ENCODE measurements around the gene CREB5.
"Not testable (repeated sequence)": the region's sequence is repeated elsewhere in the genome, so short reads cannot be mapped to it uniquely, and the experiment has no call there.

Gene CREB5

GRCh38 chr7:28599411-28599810, 187.1 kb downstream of the CREB5 start:
- H3K4me3 ChIP-seq (ENCODE audit: low read length) = no peak overlapping the region
- no peaks in the 10 kb centered on the region for H3K9me3 ChIP-seq (ENCODE audit: control insufficient read depth, low read length)
- H3K9ac ChIP-seq (ENCODE audit: low read length) = no peak overlapping the region
- no peaks in the 10 kb centered on the region for H3K4me1 ChIP-seq (ENCODE audit: control insufficient read depth, insufficient read depth, low read length)
- no peaks in the 10 kb centered on the region for H3K36me3 ChIP-seq (ENCODE audit: control insufficient read depth, insufficient read depth, low read length)
- H3K27me3 ChIP-seq (ENCODE audit: control insufficient read depth, insufficient read depth, low read length) = no peaks in the 10 kb centered on the region

GRCh38 chr7:28602282-28602681, 190.0 kb downstream of the CREB5 start:
- Histone ChIP-seq H3K4me1 (ENCODE audit: control insufficient read depth, insufficient read depth, low read length) (no peaks in the 10 kb centered on the region), H3K4me3 (ENCODE audit: low read length) (no peak overlapping the region), H3K9ac (ENCODE audit: low read length) (no peak overlapping the region), H3K36me3 (ENCODE audit: control insufficient read depth, insufficient read depth, low read length) (no peaks in the 10 kb centered on the region), H3K27me3 (ENCODE audit: control insufficient read depth, insufficient read depth, low read length) (no peaks in the 10 kb centered on the region), H3K9me3 (ENCODE audit: control insufficient read depth, low read length) (no peaks in the 10 kb centered on the region)

- no peak overlapping the region for H3K4me3 ChIP-seq (ENCODE audit: low read length)
- no peaks in the 10 kb centered on the region for H3K27me3 ChIP-seq (ENCODE audit: control insufficient read depth, insufficient read depth, low read length)
- H3K36me3 ChIP-seq (ENCODE audit: control insufficient read depth, insufficient read depth, low read length) = no peaks in the 10 kb centered on the region
- H3K4me1 ChIP-seq (ENCODE audit: control insufficient read depth, insufficient read depth, low read length) = peaks cover 4% of the 10 kb centered on the region
- H3K9me3 ChIP-seq (ENCODE audit: control insufficient read depth, low read length) = no peaks in the 10 kb centered on the region
- H3K9ac ChIP-seq (ENCODE audit: low read length) = no peak overlapping the region
Observed at GRCh38 chr7:28605427-28606085, 193.2 kb downstream of the CREB5 start.

GRCh38 chr7:28606421-28606820, 194.1 kb downstream of the CREB5 start:
- Histone ChIP-seq H3K9ac (ENCODE audit: low read length) (no peak overlapping the region), H3K4me3 (ENCODE audit: low read length) (no peak overlapping the region), H3K4me1 (ENCODE audit: control insufficient read depth, insufficient read depth, low read length) (peaks cover 4% of the 10 kb centered on the region), H3K36me3 (ENCODE audit: control insufficient read depth, insufficient read depth, low read length) (no peaks in the 10 kb centered on the region), H3K27me3 (ENCODE audit: control insufficient read depth, insufficient read depth, low read length) (no peaks in the 10 kb centered on the region), H3K9me3 (ENCODE audit: control insufficient read depth, low read length) (no peaks in the 10 kb centered on the region)

- Histone ChIP-seq H3K27me3 (ENCODE audit: control insufficient read depth, insufficient read depth, low read length) (no peaks in the 10 kb centered on the region), H3K4me1 (ENCODE audit: control insufficient read depth, insufficient read depth, low read length) (peaks cover 11% of the 10 kb centered on the region), H3K9me3 (ENCODE audit: control insufficient read depth, low read length) (no peaks in the 10 kb centered on the region), H3K4me3 (ENCODE audit: low read length) (no peak overlapping the region), H3K9ac (ENCODE audit: low read length) (no peak overlapping the region), H3K36me3 (ENCODE audit: control insufficient read depth, insufficient read depth, low read length) (no peaks in the 10 kb centered on the region)
Observed at GRCh38 chr7:28607855-28608193, 195.5 kb downstream of the CREB5 start.

- H3K9ac ChIP-seq (ENCODE audit: low read length) = no peak overlapping the region
- peaks cover 11% of the 10 kb centered on the region for H3K4me1 ChIP-seq (ENCODE audit: control insufficient read depth, insufficient read depth, low read length)
- H3K9me3 ChIP-seq (ENCODE audit: control insufficient read depth, low read length) = no peaks in the 10 kb centered on the region
- no peak overlapping the region for H3K4me3 ChIP-seq (ENCODE audit: low read length)
- no peaks in the 10 kb centered on the region for H3K27me3 ChIP-seq (ENCODE audit: control insufficient read depth, insufficient read depth, low read length)
- no peaks in the 10 kb centered on the region for H3K36me3 ChIP-seq (ENCODE audit: control insufficient read depth, insufficient read depth, low read length)
Observed at GRCh38 chr7:28608237-28608656, 195.9 kb downstream of the CREB5 start.

GRCh38 chr7:28608731-28609130, 196.4 kb downstream of the CREB5 start:
- Histone ChIP-seq H3K36me3 (ENCODE audit: control insufficient read depth, insufficient read depth, low read length) (no peaks in the 10 kb centered on the region), H3K27me3 (ENCODE audit: control insufficient read depth, insufficient read depth, low read length) (no peaks in the 10 kb centered on the region), H3K9ac (ENCODE audit: low read length) (no peak overlapping the region), H3K9me3 (ENCODE audit: control insufficient read depth, low read length) (no peaks in the 10 kb centered on the region), H3K4me1 (ENCODE audit: control insufficient read depth, insufficient read depth, low read length) (peaks cover 11% of the 10 kb centered on the region), H3K4me3 (ENCODE audit: low read length) (no peak overlapping the region)

- Histone ChIP-seq H3K36me3 (ENCODE audit: control insufficient read depth, insufficient read depth, low read length) (no peaks in the 10 kb centered on the region), H3K9ac (ENCODE audit: low read length) (no peak overlapping the region), H3K4me1 (ENCODE audit: control insufficient read depth, insufficient read depth, low read length) (peaks cover 11% of the 10 kb centered on the region), H3K4me3 (ENCODE audit: low read length) (no peak overlapping the region), H3K9me3 (ENCODE audit: control insufficient read depth, low read length) (no peaks in the 10 kb centered on the region), H3K27me3 (ENCODE audit: control insufficient read depth, insufficient read depth, low read length) (no peaks in the 10 kb centered on the region)
Observed at GRCh38 chr7:28609608-28610007, 197.3 kb downstream of the CREB5 start.

- H3K36me3 ChIP-seq (ENCODE audit: control insufficient read depth, insufficient read depth, low read length); H3K9me3 ChIP-seq (ENCODE audit: control insufficient read depth, low read length); H3K9ac ChIP-seq (ENCODE audit: low read length); H3K27me3 ChIP-seq (ENCODE audit: control insufficient read depth, insufficient read depth, low read length); H3K4me3 ChIP-seq (ENCODE audit: low read length): not testable (repeated sequence)
- peaks cover 11% of the 10 kb centered on the region for H3K4me1 ChIP-seq (ENCODE audit: control insufficient read depth, insufficient read depth, low read length)
Observed at GRCh38 chr7:28611399-28611897, 199.1 kb downstream of the CREB5 start.

- Histone ChIP-seq H3K36me3 (ENCODE audit: control insufficient read depth, insufficient read depth, low read length) (no peaks in the 10 kb centered on the region), H3K9me3 (ENCODE audit: control insufficient read depth, low read length) (no peaks in the 10 kb centered on the region), H3K4me1 (ENCODE audit: control insufficient read depth, insufficient read depth, low read length) (peaks cover 11% of the 10 kb centered on the region), H3K27me3 (ENCODE audit: control insufficient read depth, insufficient read depth, low read length) (no peaks in the 10 kb centered on the region), H3K4me3 (ENCODE audit: low read length) (no peak overlapping the region), H3K9ac (ENCODE audit: low read length) (no peak overlapping the region)
Observed at GRCh38 chr7:28613262-28613661, 200.9 kb downstream of the CREB5 start.

- Histone ChIP-seq H3K9ac (ENCODE audit: low read length) (no peak overlapping the region), H3K4me1 (ENCODE audit: control insufficient read depth, insufficient read depth, low read length) (peaks cover 7% of the 10 kb centered on the region), H3K9me3 (ENCODE audit: control insufficient read depth, low read length) (no peaks in the 10 kb centered on the region), H3K27me3 (ENCODE audit: control insufficient read depth, insufficient read depth, low read length) (no peaks in the 10 kb centered on the region), H3K36me3 (ENCODE audit: control insufficient read depth, insufficient read depth, low read length) (no peaks in the 10 kb centered on the region), H3K4me3 (ENCODE audit: low read length) (no peak overlapping the region)
Observed at GRCh38 chr7:28615091-28615490, 202.8 kb downstream of the CREB5 start.

- no peaks in the 10 kb centered on the region for H3K4me1 ChIP-seq (ENCODE audit: control insufficient read depth, insufficient read depth, low read length)
- H3K27me3 ChIP-seq (ENCODE audit: control insufficient read depth, insufficient read depth, low read length) = no peaks in the 10 kb centered on the region
- no peak overlapping the region for H3K4me3 ChIP-seq (ENCODE audit: low read length)
- H3K36me3 ChIP-seq (ENCODE audit: control insufficient read depth, insufficient read depth, low read length) = no peaks in the 10 kb centered on the region
- no peak overlapping the region for H3K9ac ChIP-seq (ENCODE audit: low read length)
- H3K9me3 ChIP-seq (ENCODE audit: control insufficient read depth, low read length) = no peaks in the 10 kb centered on the region
Observed at GRCh38 chr7:28617308-28617880, 205.1 kb downstream of the CREB5 start.

Measured in mucosa of stomach (tissue), 1 donor.